A549 (cell line): ENCODE results near the gene MMP15.

ENCODE experiments used
- CTCF ChIP-seq: fragments of >200 bp; sonication (Bioruptor Twin); formaldehyde crosslinking; IDR thresholded peaks from 3 replicates; pipeline ENCODE4 v1.5.1; 2016
- SREBF2 ChIP-seq: fragments of 450-650 bp; IDR thresholded peaks from 2 replicates; pipeline ENCODE4 v1.6.1; 2014; ENCODE audit warnings: mild to moderate bottlenecking, moderate library complexity

GRCh38 chr16:58082381-58082780 is 56.8 kb downstream of the MMP15 start:
- TF ChIP-seq CTCF: no peak
- TF ChIP-seq SREBF2: no peak
